DLD1 (cell line): ENCODE measurements around the gene WNT11.

Experiments
- in situ Hi-C: cut with HindIII; loops from 2 replicates; pipeline ENCODE4 v1.10.0; 2017; ENCODE audit warnings: low sequenced_read_pairs

WNT11 gene

DNA sequence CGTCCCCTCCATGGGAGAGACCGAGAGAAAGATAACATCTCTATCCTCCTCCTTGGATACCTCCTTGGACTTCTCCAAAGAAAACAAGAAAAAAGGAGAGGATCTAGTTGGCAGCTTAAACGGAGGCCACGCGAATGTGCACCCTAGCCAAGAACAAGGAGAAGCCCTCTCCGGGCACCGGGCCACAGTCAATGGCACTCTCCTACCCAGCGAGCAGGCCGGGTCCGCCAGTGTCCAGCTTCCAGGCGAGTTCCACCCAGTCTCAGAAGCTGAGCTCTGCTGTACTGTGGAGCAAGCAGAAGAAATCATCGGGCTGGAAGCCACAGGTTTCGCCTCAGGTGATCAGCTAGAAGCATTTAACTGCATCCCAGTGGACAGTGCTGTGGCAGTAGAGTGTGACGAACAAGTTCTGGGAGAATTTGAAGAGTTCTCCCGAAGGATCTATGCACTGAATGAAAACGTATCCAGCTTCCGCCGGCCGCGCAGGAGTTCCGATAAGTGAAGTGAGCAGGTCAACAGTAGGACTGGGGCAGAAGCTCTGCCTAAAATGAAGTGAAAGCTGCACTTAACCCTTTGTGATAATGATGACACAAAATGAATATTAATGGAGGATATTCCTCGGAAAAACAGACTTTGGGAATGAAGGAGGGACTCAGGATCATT is 65.3 kb downstream of the WNT11 start:
- in situ Hi-C loops: no loop called here

DNA sequence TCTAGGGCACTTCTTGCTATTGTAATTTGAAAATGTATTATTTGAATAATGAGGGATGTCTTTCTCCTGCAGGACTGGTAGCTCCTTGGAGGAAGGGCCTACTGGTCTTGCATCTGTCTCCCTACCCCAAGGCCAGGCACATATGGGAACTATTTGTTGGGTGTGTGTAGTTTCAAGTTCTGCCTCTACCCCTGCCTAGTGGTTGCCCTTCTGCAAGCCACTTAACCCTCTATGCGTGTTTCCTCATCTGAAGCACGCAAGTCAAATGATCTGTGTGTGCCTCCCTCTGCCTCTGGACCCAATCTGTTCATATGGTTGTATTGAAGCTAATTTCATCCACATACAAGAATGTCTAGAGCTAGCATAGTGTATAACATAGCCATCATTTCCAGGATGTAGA is 67.0 kb downstream of the WNT11 start:
- in situ Hi-C loops: no loop called here
